NB4 (cell line): ENCODE data around the gene ZBTB7C.

Experiments used
- MYC ChIP-seq: IDR thresholded peaks from 2 replicates; pipeline ENCODE4 v1.6.1; 2011; ENCODE audit warnings: low read depth, low read length
- POLR2A ChIP-seq: IDR thresholded peaks from 2 replicates; pipeline ENCODE4 v1.6.1; 2011; ENCODE audit warnings: mild to moderate bottlenecking; ENCODE audit not compliant: insufficient read length; ENCODE audit errors: extremely low read depth
- TF ChIP-seq, protein P1 (sequence below): IDR thresholded peaks from one replicate; pipeline ENCODE4 v1.5.1; 2012; ENCODE audit warnings: low read depth, low read length

- TF ChIP-seq, protein P1, sequence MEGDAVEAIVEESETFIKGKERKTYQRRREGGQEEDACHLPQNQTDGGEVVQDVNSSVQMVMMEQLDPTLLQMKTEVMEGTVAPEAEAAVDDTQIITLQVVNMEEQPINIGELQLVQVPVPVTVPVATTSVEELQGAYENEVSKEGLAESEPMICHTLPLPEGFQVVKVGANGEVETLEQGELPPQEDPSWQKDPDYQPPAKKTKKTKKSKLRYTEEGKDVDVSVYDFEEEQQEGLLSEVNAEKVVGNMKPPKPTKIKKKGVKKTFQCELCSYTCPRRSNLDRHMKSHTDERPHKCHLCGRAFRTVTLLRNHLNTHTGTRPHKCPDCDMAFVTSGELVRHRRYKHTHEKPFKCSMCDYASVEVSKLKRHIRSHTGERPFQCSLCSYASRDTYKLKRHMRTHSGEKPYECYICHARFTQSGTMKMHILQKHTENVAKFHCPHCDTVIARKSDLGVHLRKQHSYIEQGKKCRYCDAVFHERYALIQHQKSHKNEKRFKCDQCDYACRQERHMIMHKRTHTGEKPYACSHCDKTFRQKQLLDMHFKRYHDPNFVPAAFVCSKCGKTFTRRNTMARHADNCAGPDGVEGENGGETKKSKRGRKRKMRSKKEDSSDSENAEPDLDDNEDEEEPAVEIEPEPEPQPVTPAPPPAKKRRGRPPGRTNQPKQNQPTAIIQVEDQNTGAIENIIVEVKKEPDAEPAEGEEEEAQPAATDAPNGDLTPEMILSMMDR: no peak
- TF ChIP-seq MYC (no peak), POLR2A (no peak)
These were observed 334.1 kb downstream of the ZBTB7C start for GRCh38 chr18:48074929-48075706.
